ENCODE data around the gene ADNP. TPM values are rescaled to one million over a fixed set of nuclear protein-coding genes. Genes with fewer than 3 reads are reported as not detected.

The ADNP gene
- total and polyA plus RNA-seq, 2 experiments from 2014 or later, result 95.0 to 106 TPM

DNA sequence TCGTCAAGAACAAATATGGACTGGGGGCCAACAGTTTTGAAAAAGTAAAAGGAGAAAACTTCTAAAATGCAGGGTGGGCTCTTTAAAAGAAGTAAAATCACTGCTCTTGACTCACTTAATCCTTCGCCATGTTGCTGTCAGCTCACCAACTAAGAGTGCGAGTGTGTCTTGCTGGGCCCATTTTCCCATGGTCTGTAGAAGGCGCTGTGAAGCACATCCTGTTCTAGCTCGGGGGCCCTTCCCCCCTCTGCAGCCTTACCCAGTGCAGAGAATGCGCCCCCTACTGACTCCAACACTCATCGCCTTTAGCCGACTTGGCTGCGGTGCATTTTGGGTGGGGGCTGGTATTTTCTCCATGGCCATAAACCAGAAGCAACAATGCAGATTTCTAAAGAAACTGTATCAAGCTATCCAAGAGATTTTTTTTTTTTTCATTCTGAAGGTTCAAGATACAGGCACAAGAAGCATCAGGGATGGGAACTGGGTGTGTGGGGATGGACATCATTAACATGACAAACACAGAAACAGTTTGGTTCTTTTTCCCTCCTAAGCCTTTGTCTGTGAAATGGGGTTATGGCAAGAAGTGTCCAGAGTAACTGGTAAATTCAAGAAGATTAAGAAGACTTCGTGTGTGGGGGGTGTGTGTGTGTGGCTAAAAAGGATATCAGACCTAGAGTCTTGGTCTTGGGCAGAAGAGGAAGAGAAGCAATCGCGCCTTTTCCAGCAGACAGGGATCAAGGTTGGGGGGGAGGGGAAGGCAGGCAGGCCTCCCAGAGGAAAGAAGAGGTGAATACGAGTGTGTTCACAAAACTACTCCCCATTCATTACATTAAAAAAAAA, 1.7 kb downstream of the ADNP start (continued):
- TF ChIP-seq, protein P1, sequence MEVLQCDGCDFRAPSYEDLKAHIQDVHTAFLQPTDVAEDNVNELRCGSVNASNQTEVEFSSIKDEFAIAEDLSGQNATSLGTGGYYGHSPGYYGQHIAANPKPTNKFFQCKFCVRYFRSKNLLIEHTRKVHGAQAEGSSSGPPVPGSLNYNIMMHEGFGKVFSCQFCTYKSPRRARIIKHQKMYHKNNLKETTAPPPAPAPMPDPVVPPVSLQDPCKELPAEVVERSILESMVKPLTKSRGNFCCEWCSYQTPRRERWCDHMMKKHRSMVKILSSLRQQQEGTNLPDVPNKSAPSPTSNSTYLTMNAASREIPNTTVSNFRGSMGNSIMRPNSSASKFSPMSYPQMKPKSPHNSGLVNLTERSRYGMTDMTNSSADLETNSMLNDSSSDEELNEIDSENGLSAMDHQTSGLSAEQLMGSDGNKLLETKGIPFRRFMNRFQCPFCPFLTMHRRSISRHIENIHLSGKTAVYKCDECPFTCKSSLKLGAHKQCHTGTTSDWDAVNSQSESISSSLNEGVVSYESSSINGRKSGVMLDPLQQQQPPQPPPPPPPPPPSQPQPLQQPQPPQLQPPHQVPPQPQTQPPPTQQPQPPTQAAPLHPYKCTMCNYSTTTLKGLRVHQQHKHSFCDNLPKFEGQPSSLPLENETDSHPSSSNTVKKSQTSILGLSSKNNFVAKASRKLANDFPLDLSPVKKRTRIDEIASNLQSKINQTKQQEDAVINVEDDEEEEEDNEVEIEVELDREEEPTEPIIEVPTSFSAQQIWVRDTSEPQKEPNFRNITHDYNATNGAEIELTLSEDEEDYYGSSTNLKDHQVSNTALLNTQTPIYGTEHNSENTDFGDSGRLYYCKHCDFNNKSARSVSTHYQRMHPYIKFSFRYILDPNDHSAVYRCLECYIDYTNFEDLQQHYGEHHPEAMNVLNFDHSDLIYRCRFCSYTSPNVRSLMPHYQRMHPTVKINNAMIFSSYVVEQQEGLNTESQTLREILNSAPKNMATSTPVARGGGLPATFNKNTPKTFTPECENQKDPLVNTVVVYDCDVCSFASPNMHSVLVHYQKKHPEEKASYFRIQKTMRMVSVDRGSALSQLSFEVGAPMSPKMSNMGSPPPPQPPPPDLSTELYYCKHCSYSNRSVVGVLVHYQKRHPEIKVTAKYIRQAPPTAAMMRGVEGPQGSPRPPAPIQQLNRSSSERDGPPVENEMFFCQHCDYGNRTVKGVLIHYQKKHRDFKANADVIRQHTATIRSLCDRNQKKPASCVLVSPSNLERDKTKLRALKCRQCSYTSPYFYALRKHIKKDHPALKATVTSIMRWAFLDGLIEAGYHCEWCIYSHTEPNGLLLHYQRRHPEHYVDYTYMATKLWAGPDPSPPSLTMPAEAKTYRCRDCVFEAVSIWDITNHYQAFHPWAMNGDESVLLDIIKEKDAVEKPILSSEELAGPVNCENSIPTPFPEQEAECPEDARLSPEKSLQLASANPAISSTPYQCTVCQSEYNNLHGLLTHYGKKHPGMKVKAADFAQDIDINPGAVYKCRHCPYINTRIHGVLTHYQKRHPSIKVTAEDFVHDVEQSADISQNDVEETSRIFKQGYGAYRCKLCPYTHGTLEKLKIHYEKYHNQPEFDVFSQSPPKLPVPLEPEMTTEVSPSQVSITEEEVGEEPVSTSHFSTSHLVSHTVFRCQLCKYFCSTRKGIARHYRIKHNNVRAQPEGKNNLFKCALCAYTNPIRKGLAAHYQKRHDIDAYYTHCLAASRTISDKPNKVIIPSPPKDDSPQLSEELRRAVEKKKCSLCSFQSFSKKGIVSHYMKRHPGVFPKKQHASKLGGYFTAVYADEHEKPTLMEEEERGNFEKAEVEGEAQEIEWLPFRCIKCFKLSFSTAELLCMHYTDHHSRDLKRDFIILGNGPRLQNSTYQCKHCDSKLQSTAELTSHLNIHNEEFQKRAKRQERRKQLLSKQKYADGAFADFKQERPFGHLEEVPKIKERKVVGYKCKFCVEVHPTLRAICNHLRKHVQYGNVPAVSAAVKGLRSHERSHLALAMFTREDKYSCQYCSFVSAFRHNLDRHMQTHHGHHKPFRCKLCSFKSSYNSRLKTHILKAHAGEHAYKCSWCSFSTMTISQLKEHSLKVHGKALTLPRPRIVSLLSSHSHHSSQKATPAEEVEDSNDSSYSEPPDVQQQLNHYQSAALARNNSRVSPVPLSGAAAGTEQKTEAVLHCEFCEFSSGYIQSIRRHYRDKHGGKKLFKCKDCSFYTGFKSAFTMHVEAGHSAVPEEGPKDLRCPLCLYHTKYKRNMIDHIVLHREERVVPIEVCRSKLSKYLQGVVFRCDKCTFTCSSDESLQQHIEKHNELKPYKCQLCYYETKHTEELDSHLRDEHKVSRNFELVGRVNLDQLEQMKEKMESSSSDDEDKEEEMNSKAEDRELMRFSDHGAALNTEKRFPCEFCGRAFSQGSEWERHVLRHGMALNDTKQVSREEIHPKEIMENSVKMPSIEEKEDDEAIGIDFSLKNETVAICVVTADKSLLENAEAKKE (CRISPR knock-in tag; IDR thresholded peaks at IDR 0.05), result peak; percentile 40; the same call in 1 of the 2 replicates
- TF ChIP-seq EZH2phosphoT487 (IDR thresholded peaks at IDR 0.05; ENCODE audit: unreplicated experiment) (no peak), POLR2AphosphoS5 (IDR thresholded peaks at IDR 0.05; ENCODE audit: low read depth) (peak; percentile 62)

DNA sequence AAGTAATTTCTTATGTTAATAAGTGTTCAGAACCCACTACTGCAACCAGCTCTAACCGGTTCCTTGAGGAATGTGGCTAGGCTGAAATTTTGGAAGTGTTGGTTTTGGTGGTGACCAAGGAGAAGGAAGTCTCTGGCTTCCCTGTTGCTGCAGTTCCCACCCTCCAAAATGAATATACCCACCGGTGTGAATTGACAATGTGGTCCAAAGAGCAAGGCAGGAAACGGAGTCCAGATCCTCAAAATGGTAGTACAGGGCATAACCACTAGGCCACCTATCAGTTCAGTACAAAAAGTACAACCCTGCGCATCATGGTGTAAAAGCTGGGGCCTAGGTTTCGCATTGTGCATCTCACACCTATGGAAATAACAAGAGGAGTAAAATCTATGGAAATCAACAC, 2.8 kb downstream of the ADNP start:
- Histone ChIP-seq H3K27ac (ENCODE audit: low read depth) (peak overlapping the region; percentile 41; the same call in 1 of the 2 replicates), H3K79me2 (replicated peaks; ENCODE audit: insufficient read depth) (peaks cover 67% of the 10 kb centered on the region), H3K36me3 (ENCODE audit: insufficient read depth) (peaks cover 11% of the 10 kb centered on the region; the same call in 1 of the 2 replicates), H3K4me3 (peak overlapping the region; percentile 73), H3K4me2 (peak overlapping the region; percentile 86), H3K9me2 (ENCODE audit: insufficient read depth) (no peaks in the 10 kb centered on the region), H4K20me1 (replicated peaks; ENCODE audit: insufficient read depth) (peaks cover 54% of the 10 kb centered on the region), H3K27me3 (ENCODE audit: insufficient read depth) (no peaks in the 10 kb centered on the region), H2AFZ (no peak overlapping the region), H3K4me1 (ENCODE audit: insufficient read depth) (peaks cover 48% of the 10 kb centered on the region), H3F3A (replicated peaks; ENCODE audit: low read depth) (0 out of 2 replicates have a peak, but pooled peaks cover 11% of the 10 kb centered on the region)
- H3K27ac Mint-ChIP-seq, result peak overlapping the region; percentile 99; the same call in 1 of the 2 replicates
- peaks cover 76% of the 10 kb centered on the region for H3K36me3 Mint-ChIP-seq (ENCODE audit: low read depth)
- peak overlapping the region; percentile 94 for H3K4me3 Mint-ChIP-seq
- H3K4me1 Mint-ChIP-seq, result peaks cover 59% of the 10 kb centered on the region
- DNase-seq (ENCODE audit: low spot score), result no peak
- ATAC-seq, result no peak
- peaks cover 19% of the 10 kb centered on the region for H3K27me3 Mint-ChIP-seq (ENCODE audit: insufficient read depth, low read depth, poor library complexity)
- peaks cover 7% of the 10 kb centered on the region; the same call in 2 of the 3 replicates for H3K9me3 Mint-ChIP-seq
- TF ChIP-seq, protein P2, sequence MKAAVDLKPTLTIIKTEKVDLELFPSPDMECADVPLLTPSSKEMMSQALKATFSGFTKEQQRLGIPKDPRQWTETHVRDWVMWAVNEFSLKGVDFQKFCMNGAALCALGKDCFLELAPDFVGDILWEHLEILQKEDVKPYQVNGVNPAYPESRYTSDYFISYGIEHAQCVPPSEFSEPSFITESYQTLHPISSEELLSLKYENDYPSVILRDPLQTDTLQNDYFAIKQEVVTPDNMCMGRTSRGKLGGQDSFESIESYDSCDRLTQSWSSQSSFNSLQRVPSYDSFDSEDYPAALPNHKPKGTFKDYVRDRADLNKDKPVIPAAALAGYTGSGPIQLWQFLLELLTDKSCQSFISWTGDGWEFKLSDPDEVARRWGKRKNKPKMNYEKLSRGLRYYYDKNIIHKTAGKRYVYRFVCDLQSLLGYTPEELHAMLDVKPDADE (IDR thresholded peaks at IDR 0.05), result no peak
- TF ChIP-seq STAT1 (IDR thresholded peaks at IDR 0.05; ENCODE audit: unreplicated experiment) (no peak), EZH2phosphoT487 (IDR thresholded peaks at IDR 0.05; ENCODE audit: unreplicated experiment) (no peak), JUNB (IDR thresholded peaks at IDR 0.05; ENCODE audit: unreplicated experiment) (no peak)
- TF ChIP-seq, protein P3, sequence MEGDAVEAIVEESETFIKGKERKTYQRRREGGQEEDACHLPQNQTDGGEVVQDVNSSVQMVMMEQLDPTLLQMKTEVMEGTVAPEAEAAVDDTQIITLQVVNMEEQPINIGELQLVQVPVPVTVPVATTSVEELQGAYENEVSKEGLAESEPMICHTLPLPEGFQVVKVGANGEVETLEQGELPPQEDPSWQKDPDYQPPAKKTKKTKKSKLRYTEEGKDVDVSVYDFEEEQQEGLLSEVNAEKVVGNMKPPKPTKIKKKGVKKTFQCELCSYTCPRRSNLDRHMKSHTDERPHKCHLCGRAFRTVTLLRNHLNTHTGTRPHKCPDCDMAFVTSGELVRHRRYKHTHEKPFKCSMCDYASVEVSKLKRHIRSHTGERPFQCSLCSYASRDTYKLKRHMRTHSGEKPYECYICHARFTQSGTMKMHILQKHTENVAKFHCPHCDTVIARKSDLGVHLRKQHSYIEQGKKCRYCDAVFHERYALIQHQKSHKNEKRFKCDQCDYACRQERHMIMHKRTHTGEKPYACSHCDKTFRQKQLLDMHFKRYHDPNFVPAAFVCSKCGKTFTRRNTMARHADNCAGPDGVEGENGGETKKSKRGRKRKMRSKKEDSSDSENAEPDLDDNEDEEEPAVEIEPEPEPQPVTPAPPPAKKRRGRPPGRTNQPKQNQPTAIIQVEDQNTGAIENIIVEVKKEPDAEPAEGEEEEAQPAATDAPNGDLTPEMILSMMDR (conservative IDR thresholded peaks at IDR 0.05; ENCODE audit: low read depth in 2 of 2), result peak in 1 of 2 experiments; percentile 29; a peak in 1 of 4 replicates
